Measurements from ENCODE around the gene KCNQ2.

GRCh38 chr20:63481503-63481902, 9.0 kb upstream of the KCNQ2 start:
- TF ChIP-seq YY1 (IDR thresholded peaks at IDR 0.05; ENCODE audit: insufficient read depth, insufficient read length) (no peak), ZNF274 (IDR thresholded peaks at IDR 0.05; ENCODE audit: low read depth, low read length) (no peak), SUZ12 (IDR thresholded peaks at IDR 0.05; ENCODE audit: extremely low read depth, insufficient read depth, insufficient read length) (no peak)

Measured in NT2/D1 (cell line).